Diencephalon (tissue), 1 donor: Measurements from ENCODE around the gene CLHC1. TPM values are rescaled to one million over a fixed set of nuclear protein-coding genes. Genes with fewer than 3 reads are reported as not detected.

Experiments
- total RNA-seq: library from RNA; depleted of rRNA; stranded (reverse); fragments of >200 nt; gene quantifications from one replicate; pipeline ENCODE4 v1.2.3, GENCODE V29; 2014

The CLHC1 gene
- total RNA-seq, result 27.5 TPM

GRCh38 chr2:55232084-55232862 lies at the start of gene CLHC1, which contains the start of gene RPS27A:
TSS of gene CLHC1 (minus strand) at chr2:55232293. CDS start at chr2:55222411, 9,882 bp downstream.
TSS of gene RPS27A (plus strand) at chr2:55232688. CDS start at chr2:55232825, 137 bp downstream.

GRCh38 chr2:55268907-55269644 lies 37.0 kb upstream of the CLHC1 start, which contains the start of gene MTIF2:
TSS of gene MTIF2 (minus strand) at chr2:55269231. CDS start at chr2:55263858, 5,373 bp downstream.

Other genes starting within 250 kb of the CLHC1 start
- 697 TPM for gene RTN4, start 181.8 kb downstream of the CLHC1 start, total RNA-seq
- gene RPS27A, start 395 bp upstream of the CLHC1 start, total RNA-seq, result 680 TPM
- 27.9 TPM for gene MTIF2, start 36.9 kb upstream of the CLHC1 start, total RNA-seq
- 388 TPM for gene CCDC88A, start 187.6 kb upstream of the CLHC1 start, total RNA-seq